GDM1 (cell line): ENCODE data around the gene C1QTNF3.
"Not testable (repeated sequence)": the region's sequence is repeated elsewhere in the genome, so short reads cannot be mapped to it uniquely, and the experiment has no call there.

Experiments used
- DNase-seq: peaks from one replicate; lab custom pipeline; 2025; lab: John Stamatoyannopoulos, UW

Gene C1QTNF3

DNA sequence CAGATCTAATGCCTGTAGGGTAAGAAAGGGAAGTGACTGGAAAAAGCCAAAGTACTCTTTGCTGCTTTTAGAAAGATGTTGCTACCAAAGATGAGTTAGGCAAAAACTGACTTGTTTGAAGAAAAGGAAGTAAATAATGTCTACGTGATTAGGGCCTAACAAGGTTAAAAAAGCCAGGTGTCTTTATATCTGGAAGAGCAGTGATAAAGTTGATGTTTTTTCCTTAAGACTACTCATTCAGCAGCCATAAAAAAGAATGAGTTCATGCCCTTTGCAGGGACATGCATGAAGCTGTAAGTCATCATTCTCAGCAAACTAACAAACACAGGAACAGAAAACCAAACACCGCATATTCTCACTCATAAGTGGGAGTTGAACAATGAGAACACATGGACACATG lies 21.7 kb downstream of the C1QTNF3 start:
- DNase-seq = no peak

DNA sequence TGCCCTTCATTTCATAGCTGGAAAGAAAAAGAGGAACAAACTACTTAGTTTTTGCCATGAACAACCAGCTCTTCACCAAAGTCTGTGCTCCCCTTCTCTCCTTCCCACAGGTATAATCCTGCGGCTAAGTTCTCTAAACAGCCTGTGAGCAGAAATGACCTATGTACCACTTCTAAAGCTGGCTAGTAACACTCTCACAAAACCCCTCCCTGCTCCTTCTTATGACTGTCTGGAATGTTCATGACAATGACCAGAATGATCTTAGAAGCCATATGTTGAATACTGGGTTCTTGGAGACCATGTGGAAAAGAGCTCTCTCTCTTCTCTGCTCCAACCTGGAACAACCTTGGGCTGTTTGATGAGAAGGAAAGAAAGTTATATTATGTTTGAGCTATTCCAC lies 22.3 kb downstream of the C1QTNF3 start:
- DNase-seq = no peak

DNA sequence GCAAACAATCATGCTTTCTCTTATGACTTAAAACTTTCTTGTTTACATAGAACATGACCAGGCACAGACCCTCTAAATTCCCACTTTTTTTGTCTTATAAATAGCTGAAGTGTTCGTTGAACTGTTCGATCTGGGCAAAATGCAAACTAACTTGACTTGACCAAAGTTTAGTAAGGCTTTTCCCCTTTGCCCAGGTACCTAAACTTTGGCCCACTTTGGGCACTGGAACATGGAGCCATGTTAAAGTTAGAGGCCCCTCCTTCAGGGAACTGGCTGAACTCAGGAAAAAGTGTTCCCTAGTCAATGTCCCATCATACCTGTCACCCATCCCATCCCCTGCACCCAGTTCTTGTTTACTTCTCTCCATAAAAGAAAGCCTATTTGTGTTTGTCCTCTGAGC lies 25.8 kb downstream of the C1QTNF3 start:
- no peak for DNase-seq

DNA sequence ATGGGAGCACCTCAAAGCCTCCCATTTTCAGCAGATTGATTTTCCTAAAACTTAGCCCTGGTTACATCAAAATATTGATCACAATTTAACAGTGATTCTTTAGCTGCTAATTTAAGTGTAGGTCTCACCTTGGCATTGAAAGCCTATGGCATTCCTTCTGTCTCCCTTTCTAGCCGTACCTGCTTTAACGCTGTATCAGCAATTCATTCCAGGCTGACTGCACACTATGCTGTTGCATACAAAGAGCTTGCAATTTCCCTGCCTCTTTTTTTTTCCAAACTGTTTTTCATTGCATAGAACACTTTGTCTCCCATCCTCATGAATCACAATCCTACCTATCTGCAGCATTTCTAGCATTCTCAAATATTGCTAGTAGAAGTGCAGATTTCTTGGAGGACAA lies 26.3 kb downstream of the C1QTNF3 start:
- DNase-seq = no peak

DNA sequence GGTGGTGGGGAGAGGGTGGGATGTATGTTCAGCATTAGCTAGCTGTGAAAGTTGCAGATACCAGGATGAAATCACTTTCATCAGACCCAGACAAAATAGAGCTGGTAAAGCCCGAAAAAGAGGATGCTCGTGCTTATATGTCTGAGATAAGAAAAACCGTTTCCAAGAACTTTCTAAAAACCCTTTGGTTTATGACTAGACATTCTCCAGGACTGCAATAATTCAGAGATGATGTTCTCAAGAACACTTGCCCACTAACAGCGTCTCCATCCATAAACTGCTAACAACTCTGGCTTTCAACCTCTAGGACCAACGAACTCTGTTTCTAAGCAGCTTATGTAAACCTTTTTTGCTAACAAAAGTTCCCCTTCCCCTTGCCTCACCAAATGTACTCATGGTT lies 26.8 kb downstream of the C1QTNF3 start:
- DNase-seq = no peak

DNA sequence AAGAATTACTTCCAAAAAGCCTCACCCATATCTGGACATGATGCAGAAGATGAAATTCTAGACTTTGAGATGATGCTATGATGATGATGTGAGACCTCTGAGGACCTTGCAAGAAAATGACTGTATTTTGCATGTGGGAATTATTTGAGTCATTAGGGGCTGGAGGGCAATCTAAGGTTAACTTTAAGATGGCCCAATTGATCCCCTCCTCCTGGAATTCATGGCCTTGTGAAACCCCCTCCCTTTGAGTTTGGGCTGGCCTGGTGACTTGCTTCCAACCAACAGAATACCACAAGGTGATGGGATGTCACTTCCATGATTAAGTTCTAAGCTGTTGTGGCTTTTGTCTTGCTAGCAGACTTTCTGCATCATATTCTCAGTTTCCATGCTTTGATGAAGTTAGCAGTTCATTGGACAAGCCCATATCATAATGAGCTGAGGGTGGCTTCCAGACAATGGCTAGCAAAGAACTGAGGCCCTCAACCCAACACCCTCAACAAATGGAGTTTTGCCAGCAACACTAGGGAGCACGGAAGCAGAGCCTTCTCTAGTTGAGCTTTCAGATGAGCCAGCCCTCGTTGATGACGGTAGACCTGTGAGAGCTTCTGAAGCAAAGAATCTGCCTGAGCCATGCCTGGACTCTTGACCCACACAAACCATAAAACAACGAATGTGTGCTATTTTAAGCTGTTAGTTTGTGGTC lies 27.7 kb downstream of the C1QTNF3 start:
- no peak for DNase-seq

DNA sequence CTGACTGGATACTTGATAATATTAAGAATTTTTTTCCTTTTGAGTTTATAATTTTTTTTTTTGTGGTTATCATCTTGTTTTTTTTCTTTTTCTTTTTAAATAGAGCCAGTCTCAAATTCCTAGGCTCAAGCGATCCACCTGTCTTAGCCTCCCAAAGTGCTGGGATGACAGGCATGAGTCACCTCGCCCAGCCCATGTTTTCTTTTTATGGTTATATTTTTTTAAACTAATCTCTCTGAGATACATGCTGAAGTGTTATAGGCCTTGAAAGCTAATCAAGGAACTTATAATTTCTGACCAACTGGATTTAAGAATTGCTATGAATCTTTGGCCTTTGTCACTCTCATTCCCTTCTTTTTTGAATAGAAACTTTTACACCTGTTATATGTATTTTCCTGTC lies 28.4 kb downstream of the C1QTNF3 start:
- DNase-seq = no peak

DNA sequence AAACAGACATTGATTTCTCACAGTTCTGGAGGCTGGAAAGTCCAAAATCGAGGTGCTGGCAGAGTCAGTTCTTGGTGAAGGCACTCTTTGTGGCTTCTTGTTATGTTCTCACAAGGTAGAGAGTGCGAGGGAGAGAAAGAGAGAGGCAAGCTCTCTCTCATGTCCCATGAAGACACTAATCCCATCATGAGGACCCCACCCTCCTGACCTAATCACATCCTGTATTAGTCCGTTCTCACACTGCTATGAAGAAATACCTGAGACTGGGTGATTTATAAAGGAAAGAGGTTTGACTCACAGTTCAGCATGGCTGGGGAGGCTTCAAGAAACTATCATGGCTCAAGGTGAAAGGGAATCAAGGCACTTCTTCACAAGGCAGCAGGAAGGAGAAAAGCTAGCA lies 29.5 kb downstream of the C1QTNF3 start:
- DNase-seq = no peak

DNA sequence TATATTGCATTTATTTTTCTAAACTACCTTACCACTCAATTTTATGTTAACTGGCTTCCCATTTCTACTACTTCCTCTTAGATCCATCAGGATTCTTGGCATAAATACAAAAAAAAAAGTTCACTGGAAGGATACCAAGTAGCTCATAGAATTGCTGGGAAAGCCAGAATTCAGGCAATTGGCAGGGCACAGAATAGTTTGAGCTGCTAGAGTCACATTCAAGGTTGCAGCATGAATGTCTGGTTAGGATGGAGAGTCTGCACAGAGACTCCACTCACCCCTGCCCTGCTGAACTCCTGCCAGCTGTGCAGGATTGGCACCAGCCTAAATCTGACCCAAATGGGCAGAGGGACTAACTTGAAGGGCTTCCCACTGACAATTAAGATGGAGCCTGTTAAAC lies 30.2 kb downstream of the C1QTNF3 start:
- DNase-seq = no peak

DNA sequence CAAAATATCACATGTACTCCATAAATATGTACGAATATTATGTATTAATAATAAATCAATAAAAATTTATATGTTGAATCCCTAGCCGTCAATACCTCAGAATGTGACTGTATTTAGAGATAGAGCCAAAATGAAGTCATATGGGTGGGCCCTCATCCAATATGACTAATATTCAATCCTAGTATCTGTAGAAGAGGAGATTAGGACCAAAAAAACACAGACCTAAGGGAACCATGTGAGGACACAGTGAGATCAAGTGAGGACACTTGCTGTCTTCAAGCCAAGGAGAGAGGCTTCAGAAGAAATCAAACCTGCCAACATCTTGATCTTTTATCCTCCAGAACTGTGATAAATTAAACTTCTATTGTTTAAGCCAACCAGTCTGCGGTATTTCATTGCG lies 31.5 kb downstream of the C1QTNF3 start:
- DNase-seq = no peak

DNA sequence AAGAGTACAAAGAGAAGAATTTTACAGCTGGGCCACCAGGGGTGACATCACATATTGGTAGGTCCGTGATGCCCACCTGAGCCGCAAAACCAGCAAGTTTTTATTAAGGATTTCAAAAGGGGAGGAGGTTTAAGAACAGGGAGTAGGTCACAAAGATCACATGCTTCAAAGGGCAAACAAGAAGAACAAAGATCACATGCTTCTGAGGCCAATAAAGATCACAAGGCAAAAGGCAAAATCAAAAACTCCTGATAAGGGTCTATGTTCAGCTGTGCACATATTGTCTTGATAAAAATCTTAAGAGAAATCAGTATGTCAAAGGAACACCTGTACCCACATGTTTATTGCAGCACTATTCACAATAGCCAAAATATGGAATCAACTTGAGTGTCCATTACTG lies 32.9 kb downstream of the C1QTNF3 start:
- DNase-seq = not testable (repeated sequence)

DNA sequence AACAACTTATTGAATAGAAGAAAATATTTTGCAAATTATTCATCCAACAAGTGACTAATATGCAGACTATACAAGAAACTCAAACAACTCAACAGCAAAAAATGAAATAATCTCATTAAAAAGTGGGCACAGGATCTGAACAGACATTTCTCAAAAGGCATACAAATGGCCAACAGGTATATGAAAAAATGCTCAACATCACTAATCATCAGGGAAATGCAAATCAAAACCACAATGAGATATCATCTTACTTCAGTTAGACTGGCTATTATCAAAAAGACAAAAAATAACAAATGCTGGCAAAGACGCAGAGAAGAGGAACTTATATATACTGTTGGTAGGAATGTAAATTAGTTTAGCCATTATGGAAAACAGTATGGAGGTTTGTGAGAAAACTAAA lies 33.4 kb downstream of the C1QTNF3 start:
- no peak for DNase-seq

DNA sequence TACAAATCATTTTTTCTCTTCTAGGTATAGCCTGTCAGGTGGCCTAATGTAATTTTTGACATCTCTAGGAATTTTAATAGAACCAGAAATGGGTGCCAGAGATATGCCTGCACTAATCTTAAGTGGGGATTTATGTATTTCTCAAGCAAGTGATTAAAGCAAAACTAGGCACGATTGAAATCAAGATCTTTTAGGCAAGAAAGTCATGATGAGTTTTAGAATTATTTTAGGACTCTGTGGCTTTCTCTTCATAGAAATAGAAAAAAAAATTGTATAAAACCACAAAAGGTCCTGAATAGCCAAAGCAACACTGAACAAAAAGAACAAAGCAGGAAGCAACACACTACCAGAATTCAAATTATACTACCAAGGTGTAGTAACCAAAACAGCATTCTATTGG lies 34.2 kb downstream of the C1QTNF3 start:
- DNase-seq = no peak

DNA sequence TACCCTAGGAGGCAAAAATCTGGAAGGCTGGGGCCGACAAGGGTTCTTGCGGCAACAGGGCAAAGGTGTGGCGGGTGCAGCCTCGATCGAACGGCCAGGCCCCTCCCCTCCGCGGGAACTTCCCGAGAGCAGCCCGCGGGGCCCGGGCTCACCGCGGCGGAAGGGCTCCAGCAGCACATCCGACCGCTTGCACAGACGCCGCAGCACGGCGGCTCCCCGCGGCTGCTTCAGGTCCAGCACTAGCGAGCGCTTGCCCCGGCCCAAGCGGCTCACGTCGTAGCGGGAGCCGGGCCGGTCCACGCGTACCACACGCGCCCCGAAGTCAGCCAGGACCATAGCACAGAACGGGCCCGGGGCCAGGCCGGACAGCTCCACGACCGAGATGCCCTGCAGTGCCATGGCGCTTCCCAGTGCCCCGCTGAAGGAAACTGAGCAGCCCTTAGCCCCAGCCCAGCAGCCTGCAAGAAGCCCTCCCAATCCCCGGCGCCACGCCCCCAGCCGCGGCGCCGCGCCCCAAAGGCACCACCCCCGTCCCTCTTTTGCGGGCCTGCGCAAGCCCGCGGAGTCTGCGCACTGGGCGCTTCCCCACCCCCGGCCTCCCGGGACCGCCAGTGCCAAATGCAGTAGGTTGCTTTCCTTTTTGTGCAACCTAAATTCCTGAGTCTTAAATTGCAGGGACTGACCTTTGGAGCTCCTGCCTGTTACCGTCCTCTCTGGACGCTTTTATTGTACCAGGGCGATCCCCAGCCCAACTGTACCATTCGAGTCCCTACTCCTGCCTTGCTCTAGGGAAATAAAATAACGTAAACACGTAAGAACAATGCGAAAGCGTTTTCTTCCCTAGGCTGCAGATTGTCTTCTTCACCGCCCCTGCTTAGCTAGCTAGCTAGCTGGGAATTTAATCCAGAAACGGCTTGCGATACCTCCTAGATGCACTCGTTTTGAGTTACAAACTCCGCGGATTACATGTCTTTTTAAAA lies 35.1 kb downstream of the C1QTNF3 start, which contains the start of gene AMACR:
AMACR (minus strand) TSS at position 430 of the 980 bp plus-strand sequence; CDS start at position 399, 31 bp downstream.
- peak; percentile 93 for DNase-seq

DNA sequence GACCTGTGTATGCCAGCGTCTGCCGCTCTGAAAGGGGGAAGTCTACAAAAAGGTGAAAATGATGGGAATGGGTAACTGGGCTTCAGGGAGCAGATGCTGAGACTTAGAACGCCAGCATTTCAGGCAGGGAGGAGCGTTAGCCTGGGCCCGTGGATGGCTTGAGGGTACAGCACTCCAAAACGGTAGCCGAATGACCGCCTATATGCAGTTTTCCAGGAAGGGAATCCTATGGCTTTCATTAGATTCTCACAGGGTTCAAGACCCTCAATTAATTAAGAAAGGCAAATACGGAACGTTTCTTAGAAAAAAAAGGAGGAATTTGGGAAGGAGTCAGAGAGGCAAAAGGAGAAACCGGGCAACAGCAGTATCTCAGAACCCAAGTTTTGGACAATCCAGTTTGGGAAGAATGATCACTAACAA lies 35.8 kb downstream of the C1QTNF3 start:
- no peak for DNase-seq

DNA sequence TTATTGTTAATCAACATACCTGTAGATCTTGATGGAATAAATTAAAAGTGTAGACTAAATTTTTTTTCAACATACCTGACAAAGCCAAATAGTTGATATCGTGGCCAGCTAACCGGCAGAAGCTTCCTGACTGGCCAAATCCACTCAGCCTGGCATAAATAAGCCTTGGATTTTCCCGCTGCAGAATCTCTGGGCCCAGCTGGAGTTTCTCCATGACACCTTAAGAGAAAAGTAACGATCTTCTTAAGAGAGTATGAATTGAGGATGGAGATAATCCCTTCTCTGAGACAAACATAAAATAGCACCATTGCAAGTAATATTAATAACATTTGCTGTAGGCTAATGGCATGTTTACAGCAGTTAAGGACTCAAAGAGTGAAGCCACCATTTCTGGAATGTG lies 37.3 kb downstream of the C1QTNF3 start:
- no peak for DNase-seq

DNA sequence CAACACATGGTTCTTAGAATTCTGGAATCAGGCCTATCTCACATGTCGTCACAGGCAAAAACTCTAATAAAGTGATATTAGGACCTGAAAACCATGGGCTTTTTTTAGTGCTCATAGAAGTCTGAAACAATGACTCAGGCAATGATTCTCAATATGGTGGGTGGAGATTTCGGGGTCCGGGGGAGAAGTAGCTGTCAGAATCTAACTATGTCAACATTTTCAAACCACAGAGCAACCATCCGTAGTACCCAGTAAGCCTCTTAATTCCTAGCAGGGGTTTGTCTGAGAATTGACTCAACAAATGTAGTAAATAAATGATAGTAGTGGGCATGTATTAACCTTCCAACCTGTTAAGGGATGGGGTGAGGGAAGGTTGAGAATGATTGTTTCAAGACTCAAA lies 37.8 kb downstream of the C1QTNF3 start:
- no peak for DNase-seq

DNA sequence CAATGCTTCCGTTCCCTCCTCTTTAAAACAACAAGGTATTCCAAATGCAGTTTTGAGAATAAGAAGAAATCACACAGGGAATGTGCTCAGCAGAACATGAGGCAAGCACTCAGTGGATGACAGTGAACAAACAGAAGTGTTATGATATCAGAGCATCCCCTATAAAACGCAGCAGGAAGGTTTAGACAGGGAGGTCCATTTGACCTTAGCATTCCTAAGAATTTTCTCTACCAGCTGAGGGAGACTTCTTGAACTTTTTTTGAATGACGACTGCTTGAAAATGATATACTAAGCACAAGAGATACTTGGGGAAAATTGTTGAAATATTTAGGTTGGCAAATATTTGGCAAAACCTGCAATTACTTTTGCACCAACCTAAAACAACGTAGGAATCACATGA lies 39.1 kb downstream of the C1QTNF3 start:
- DNase-seq = no peak

DNA sequence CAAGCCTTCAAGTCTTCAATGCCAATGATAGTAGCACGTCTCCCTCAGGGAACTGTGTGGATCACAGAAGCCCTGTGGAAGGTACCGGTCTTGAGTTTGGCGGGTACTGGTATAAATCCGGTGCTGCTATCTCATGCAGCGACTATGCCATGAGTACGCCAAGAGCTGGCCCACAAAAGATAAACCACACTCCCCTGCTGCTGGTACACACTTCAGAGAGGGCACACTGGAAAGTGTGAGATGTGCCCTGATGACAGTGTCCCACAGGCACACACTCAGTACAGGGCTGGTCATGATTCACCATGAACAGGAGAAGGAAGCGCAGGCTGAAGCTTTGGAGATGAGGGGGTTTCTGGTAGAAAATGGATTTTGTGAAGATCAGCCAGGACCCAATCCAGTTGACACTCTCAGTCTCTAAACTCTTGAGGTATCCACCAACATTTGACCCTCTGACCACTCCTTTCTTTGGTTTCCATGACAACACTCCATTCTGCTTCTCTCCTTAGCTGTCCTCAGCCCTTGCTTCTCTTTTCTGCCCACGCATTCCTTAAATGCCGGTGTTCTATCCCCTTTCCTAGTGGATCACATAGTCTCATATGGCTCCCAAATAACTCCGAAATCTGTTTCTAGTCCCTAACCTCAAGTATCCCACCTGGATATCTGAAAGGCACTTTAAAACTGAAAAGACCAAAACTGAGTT lies 40.2 kb downstream of the C1QTNF3 start:
- DNase-seq = no peak

DNA sequence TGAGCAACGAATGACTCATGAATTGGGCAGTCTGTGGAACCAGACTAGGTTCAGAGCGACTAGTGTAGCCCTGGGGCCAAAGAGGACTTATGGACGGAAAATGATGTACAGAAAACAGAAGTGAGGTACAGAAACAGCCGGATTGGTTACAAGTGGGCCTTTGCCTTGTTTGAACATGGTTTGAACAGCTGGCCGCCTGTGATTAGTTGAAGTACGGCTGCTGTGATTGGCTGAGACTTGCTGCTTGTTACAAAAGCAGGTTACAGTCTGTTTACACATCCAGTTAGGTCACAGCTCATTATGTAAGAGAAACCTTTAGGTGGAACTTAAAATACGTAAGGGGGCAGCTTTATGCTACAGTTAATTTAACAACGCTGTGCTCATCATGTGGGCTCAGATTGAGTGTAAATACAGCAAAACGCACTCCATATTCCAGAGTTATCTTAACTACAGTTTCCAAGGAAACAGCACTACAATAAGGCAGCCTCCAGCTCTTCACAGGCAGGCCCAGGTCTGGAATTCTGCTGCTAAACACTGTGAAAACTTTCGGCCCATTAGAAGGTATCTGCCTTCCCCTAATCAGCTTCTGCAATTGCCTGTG lies 41.7 kb downstream of the C1QTNF3 start:
- no peak for DNase-seq

DNA sequence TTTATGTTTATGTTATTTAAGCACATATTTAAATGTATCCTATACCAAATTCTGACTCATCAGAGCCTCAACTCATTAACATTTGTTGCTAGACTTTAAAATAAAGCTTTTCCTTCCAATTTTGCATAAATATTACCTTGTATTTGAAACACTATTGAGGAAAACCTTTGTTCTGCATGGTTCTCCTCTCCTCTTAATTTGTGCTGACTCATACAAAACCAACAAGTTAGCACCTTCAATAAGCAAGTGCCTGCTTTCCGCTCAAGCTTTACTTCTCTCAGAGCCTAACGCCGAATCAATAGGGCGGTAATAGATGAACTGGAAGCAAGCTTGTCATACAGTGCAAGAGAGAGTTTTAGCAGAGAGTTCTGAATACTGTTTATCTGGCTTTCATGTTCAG lies 43.0 kb downstream of the C1QTNF3 start:
- DNase-seq = no peak

DNA sequence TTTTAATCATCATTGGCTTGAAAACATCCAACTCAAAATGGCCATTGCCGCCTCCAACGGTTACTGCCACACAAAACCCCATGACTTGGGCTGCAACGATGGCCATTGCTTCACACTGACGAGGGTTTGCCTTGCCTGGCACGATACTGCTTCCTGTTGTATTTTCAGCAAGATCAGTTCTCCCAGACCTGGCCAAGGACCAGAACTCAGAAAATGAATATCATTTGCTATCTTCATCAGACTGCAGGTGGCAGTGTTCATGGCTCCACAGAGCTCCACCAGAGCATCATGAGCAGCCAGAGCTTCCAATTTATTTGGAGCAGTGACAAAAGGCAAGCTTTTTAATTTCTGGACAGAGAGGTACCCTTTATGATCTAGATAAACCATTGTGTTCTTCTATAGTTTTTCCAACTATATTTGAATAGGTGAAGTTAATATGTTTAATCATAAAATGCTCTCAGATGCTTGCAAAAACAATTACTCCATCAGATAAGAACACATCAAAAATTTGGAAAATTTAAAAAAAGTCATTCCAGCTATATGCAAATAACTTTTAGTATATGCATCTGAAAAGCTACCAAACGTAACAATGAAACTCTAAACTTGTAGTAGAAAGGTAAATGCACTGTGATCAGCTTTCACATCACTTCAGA lies 45.6 kb downstream of the C1QTNF3 start:
- peak; percentile 28 for DNase-seq
